Stimulated activated CD4-positive, alpha-beta T cell treated with anti-CD3 and anti-CD28 coated beads, TNF-alpha, amount 100 ng/mL, for 4 hours (primary cell): Measurements from ENCODE around the gene C1orf105.
A peak's percentile ranks its signal among the peaks of the same experiment; 100 is the strongest.
"Not testable (repeated sequence)": the region's sequence is repeated elsewhere in the genome, so short reads cannot be mapped to it uniquely, and the experiment has no call there.

Source experiments
- DNase-seq, 3 experiments: peaks; one replicate each; pipeline ENCODE4 v3.0.0-alpha.2; 2020; ENCODE audit warnings: low read depth in 3 of 3

The C1orf105 gene, protein sequence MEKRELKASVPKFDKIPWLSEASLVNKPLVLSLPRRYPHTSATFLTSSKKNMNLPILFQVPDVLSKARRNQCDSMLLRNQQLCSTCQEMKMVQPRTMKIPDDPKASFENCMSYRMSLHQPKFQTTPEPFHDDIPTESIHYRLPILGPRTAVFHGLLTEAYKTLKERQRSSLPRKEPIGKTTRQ

DNA sequence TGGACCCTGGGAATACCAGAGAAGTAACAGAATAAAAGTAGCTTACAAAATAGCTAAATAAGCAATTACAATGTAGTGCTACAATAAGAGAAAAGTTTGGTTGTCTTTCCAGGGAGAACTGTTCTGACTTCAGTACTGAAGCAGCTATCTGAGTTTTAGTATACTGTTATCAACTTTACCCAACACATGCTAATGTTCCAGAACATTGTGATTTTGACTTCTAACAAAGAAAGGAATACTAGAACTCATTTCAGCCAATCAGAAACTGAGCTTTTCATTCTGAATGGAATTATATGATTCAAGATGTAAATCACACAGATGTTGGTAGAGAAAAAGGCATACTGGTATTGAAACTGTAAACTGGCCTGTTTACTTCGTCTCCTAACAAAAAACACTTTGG is at the start of gene C1orf105:
Gene C1orf105, plus strand, starts transcription at position 301 of the 400 bp plus-strand sequence. CDS start 201 bp downstream, outside the sequence.
- no peak for DNase-seq

DNA sequence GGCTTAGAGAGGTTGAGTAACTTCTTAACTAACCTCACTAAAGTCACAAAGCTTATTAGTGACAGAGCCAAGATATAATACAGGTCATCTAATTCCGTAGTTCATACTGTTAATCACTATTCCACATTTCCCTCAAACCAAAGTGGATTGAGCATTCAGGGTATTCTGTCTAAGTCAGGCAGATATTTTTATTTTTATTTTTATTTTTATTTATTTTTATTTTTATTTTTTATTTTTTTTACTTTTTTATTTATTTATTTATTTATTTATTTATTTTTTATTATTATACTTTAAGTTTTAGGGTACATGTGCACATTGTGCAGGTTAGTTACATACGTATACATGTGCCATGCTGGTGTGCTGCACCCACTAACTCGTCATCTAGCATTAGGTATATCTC is 48.8 kb upstream of the C1orf105 start:
- not testable (repeated sequence) for DNase-seq

DNA sequence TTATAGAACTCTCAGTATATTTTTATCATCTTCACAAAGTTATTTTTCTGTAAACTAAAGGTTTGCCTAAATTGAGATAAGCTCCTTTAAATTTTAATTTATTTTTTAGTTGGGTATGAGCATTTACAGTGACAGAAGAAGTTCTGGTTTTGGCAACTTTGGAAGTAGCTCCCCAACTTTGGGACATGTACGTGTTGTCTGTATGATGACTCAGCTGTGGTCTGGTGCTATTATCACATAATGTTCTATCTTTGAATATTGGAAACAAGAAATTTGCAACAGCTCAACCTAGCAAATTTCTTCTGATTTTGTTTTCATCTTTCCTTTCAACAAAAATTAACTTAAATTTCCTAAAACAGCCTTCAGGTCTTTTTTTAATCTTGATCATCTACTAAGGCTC is 46.6 kb upstream of the C1orf105 start:
- no peak for DNase-seq

DNA sequence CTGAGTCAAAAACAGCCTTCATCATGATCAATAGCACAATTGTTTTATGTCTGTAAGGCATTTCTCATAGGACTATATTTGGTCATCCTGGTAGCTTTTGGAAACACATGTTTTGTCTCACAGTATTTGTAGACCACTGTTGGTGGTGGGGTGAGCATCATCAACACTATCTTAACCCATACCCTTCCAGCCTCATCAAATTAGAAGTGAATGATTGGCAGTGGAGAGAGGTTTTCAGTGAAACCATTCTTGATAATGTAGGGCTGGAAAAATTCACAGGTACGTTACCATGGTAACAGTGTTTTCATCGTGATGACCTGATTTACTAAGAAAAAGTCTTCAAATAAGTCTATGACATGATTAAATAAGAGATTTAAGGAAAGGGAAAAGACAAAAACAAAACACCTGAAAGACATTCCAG is 45.3 kb upstream of the C1orf105 start:
- DNase-seq: no peak

DNA sequence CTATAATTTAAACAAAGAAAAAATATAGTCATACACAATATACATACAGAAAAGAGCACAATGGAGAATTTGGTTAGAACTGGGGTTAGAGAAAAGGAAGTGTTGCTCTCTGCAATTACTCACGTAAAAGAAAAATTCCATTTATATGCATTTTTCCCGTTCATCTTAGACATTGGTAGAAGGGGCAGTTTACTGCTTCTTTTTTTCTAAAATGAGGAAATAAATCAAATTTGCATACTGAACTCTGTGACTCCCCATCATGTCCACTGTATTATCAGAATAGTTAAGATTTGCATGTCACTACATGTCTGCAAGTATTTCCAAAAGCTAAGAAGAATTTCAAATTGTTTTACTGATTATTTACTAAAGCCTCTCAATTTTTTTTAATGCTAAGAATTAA is 44.1 kb upstream of the C1orf105 start:
- DNase-seq: no peak

DNA sequence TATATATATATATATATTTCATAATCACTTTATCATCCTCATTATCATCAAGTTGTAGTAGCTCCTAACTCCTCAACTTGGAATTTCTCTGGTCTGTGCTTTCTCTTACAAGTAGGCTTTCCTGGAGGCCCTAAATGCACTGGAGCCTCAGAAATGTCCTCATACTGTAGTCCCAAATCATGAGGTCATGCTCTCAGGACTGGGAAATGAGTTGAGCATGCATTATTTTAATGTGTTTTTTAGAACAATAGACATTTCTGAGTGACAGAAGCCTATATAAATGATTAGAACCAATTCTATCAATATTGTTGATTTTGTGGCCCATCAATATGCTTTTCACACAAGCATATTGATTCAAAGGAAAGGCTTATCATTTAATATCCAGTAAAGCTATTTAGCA is 42.9 kb upstream of the C1orf105 start:
- no peak for DNase-seq

DNA sequence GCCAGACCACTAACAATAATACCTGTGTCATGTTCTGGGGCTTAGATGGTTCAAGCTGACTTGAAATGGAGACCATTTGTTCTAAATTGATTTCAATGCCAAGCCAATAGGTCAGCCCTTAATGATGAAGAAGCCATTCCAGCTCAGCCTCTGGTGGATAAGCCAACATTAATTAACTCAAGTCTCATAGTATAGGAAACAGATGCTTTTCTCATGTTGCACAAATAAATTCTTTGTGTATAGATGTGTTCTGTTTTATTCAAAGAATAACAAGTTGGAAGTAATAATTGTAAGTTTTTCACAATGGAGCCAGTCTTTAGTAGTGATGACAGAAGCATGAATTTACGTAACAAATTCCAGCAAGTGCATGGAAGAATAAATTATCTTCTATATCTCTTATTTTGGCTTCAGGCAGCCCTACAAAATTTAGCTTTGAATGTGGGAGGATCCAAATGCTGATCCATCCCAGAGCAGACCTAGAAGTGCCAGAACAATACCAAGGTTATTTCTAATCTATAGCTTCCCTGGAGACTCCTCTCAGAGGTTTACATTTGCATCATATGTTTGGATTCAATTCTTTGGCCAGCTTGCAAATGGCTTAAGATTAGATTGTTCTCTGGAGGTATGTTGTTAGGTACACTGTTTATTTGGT is 42.2 kb upstream of the C1orf105 start:
- no peak for DNase-seq

DNA sequence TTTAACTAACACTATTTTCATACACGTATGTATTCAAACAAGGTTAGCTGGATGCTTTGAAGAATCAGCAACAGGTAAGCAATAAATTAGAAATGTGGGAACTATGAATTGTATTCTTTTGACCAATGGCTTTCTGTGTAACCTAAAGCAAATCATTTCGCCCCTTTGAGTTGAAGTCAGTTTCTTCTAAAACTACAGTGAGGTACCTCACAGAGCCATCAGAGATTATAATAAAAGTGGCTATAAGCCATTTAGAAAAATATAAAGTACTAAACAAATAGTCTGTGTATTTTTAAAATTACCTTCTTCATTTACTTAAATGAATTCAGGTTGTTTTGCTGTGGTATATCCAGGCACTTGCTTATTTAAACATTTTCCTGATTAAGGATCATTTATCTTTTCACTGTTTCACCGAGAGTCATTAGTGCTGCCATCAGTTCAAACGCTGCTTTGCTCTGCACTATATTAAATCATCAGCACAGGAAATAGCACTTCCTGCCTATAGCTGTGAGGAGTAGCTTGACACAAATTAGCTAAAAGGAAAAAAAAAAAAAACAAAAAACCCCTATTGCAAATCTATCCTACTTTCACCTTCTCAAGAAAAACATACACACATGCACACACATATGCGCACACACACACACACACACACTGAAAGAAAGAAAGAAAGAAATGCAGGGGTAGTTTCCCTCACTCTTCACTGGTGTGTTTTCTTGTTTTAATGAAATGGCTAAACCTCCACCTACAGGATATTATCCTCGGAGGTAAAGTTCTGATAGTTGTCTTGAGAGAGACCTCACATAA is 39.8 kb upstream of the C1orf105 start:
- peak in 1 of 3 experiments; percentile 23 for DNase-seq

DNA sequence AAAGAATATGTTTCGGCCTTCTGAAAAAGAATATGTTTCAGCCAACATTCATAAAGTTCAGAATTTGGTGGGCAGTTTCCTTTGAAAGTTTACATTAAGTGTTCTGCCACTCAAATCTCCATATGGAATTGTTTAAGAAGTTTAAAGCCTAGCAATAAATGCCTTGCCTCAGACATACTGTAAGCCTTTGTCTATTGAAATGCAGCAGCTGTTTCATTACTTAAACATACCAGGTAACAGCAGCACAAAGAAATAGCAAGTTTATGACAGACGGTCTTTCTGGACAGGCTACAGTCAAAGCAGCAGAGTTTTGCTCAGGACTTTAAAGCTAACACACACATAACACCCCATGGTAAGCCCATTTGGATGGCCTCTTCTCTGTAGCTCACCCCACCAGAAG is 38.5 kb upstream of the C1orf105 start:
- no peak for DNase-seq

DNA sequence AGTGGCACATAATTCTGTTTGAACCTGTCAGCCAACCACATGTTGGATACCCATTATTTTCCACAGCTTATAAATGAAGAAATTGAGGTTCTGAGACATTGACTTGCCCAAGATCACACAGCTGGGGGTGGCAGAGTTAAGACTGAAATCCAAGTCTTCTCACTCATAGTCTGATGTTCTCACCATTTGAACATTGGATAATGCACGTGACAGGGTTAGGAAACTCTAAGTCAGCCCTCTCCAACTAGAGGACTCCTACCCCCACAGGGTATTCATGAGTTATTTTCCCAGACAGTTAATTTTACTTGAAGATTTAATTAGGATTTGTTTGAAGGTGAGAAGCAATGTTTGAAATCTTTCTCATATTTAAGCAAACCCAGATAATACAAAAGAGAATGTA is 38.1 kb upstream of the C1orf105 start:
- no peak for DNase-seq

DNA sequence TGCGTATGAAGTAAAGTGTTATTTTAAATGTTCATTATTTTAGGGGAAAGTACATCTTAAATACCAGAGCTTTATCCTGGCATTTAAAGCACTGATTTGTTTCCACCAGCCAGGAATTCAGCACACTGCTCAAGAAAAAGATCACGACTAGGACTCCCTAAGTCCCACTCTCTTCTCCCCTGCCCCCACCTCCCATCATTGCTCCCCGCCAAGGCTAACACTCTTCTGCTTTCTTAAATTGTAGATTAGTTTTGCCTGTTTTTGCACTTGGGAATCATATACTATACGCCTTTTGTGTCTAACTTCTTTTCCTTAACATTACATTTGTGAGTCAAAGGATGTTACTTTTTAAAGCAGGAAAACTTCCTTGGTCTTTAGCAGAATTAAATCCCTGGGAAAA is 37.5 kb upstream of the C1orf105 start:
- DNase-seq: no peak

DNA sequence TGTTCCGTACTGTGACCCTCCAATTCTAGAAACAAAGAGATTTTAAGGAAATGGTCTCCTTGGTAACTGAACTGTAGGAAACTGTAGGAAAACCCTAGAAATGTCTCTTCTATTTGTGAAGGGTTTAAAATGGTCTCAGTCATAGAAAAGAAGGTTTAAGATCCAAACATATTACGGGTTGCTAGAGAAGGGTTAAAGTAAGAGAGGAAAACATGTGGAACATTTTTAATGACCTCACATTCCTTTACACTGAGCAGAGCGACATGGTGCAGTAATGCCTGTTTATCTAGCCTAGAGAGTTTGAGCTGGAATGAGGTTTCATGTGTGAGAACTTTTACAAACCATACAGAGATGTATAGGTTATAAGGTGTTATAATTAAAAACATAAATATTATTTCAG is 36.9 kb upstream of the C1orf105 start:
- no peak for DNase-seq

DNA sequence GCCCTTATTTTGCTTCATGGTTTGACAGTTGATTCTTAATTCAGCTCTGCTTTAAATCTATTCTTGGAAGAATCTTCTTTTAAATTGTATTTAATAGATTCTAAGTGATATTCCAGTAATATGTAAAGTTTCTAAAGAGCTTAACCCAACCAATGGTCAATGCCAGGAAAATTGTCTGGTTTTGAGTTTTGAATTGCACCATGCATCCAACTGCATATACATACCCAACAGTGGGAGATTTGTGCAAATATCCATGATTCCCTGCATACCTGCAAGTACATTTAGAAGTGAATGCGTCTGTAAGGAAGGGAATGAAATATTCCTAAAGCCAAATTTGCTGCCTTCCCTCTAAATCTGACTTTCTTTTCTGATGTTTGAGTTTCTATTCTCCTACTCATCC is 35.8 kb upstream of the C1orf105 start:
- no peak for DNase-seq

DNA sequence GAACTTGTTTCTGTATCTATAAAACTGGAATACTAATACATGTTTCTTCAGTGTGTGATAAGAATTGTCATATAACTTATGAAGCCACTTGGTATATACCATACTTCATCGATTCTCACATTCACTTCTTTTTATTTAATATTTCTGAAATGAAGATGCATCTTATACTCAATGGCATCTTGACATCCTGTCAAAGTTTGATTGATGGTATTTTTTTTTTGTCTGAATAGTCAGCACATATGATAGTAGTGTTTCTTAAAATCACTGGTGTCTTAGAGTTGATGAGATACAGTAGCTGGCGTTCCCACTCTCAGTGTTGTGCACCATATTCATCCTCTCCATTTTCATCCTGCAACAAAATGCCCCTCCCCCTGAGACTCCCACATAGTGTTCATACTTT is 34.4 kb upstream of the C1orf105 start:
- DNase-seq: no peak

DNA sequence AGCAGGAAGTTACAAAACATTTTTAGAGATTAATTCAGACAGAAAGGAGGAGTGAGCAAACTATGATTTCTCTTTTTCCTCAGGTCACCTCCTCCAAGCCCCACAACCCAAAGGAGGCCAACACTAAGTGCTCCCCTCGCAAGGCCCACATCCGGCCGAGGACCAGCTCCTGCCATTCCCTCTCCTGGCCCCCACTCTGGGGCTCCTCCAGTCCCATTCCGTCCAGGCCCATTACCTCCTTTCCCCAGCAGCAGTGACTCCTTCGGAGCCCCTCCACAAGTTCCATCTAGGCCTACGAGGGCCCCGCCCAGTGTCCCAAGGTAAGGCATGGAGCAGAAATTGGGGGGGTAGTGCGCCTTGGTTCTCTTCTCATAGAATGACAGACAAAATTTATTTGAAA is 32.0 kb upstream of the C1orf105 start:
- no peak for DNase-seq

DNA sequence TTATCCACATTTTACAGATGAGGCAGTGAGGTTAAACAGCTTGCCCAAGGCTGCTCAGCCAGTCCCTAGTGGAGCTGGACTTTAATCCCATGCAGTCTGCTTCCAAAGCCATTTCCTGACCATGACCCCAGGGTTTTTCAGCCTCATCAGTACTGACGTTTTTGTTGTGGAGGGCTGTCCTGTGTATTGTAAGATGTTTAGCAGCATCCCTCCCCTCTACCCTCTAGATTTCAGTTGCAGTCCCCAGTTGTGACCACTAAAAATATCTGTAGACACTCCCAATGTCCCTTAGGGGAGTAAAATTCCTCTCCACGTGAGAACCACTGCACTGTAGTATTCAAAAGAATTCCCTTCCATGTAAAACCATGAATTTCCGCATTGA is 30.2 kb upstream of the C1orf105 start:
- no peak for DNase-seq

DNA sequence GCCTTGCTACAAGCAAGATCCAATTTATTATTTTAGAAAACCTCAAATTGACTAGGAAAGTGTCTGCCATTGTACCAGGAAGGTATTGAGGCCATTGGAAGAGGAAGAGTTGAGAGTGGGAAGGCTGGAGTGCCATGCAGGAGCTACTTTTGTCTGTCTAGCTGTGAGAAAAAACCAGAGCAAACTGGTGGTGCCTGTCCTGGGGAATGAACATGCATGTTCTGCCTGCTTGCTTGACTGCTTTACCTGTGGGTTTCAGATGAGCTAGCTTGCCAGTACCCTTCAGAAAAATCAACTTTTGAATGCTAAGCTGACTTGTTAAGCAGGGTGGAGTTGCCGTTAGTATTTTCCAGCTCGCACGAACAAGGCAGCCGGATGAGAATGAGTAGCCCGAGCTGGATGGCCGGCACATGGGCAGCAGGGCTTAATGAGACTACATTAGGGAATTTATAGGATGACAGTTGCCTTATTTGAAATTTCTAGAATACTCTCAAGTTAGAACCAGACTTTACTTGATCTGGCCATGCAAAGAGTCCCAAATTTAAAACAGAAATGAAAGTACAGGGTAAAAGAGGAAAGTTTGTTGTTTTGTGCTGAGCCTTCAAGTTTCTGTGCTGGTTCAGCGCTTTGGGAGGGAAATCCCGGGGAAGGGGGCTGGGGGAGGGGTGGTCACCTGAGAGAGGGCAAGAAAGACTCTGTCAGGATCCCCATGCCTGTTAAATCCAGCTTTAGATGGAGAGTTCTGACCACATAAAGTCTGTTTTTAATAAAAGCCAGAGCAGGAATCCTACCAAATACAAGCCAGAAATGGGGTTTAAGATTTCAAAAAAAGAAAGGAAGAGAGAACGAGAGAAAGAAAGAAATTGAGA is 29.6 kb upstream of the C1orf105 start:
- no peak for DNase-seq

DNA sequence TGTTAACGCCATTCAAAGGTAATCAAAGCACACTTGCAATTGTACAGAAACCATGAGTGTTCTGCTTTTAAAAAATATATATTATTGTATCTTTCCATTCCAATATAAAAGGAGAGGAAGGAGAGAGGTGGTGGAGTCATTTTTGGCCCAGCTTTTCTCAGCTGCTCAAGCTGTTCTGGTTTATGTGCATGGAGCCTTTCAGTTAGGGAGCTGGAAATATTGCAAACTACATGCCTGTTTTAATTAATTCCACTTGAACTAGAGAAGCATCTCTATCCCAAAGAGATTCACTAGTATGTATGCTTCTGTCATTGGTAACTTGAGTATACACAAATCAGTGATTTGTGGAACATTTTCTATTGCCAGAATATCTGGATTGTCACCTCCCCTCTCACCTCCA is 28.5 kb upstream of the C1orf105 start:
- DNase-seq: no peak

DNA sequence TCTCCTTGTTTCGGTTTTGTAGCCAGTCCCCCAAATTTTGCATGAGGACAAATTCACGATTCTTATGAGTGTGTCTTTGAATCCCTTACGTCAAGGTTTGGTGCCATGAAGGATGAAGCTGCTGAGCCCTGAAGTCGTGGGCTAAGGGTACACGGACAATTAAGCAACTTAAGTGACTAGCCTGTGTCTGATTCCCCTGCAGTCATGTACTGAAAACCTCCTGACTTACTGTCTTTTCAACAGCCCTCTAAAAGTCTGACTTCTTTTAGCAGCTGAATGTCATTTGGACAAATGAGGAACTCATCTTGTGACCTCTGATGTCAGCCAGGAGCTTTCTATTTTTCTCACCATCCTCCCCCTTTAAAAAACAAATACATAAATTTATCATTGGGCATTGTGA is 27.1 kb upstream of the C1orf105 start:
- no peak for DNase-seq

DNA sequence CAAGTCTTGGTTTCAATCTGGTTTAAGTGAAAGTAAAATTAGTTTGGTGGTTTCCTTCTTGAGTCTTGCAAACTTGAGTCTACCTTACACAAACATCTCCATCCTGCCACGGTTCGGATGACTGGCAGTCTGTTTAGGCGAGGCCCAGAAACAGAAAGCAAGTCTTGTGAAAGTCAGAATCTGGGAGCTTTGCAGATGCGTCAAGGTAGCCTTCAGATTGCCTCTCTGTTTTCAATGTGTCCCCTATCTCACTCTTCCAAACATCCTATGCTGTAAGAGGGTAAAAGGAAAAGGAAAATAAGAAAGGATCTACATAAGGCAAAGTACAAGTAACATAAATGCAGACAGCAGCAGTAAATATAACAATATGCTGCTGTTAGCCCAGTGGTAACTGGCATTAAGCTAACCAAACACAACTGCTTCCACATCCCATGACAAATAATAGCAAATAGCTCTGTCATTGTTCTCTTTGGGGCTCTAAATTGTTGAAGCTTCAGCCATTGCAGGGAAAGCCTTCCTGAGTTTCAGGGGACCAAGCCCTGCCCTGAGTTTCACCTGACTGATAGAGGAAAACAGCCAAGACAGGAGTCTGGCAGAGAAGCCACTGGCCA is 26.2 kb upstream of the C1orf105 start:
- peak in 2 of 3 experiments; percentile 27 to 48 for DNase-seq

DNA sequence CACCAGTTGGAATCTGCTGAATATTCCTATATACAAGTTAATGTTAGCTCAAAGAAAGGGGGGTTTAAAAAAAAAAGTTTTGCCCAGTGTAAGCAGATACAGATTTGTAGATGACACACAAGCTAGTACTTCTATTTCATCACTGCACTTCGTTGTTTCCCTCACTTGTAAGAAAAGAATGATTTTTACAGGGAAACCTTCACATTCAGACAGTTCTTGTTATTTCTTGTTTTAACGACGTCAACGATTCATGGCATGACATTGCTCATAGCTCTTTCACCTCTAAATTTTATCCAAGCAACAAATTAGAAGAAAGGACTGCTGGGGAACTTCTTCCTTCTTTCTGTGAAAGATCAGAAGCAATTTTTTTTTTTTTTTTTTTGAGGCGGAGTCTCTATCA is 25.7 kb upstream of the C1orf105 start:
- DNase-seq: no peak

DNA sequence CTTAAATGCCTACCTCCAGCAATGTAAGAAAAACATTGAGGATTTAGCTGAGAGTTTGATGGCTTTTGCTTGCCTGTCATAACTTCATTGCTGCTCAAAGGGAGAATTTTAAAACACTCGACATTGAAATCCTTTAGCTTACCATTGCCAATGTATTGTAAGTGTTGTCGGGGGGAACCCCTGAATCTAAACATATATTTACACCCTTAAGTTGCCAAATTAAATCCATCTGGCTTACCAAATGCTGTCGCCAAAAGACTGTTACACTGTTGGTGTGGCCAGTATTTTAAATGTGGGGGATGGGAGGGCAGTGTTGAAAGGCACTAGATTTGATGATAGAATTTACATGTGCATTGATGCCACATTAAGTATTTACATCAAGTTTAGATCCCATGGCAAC is 24.9 kb upstream of the C1orf105 start:
- no peak for DNase-seq
